HFFc6 (cell line): ENCODE data around the gene NETO2. TPM values are rescaled to one million over a fixed set of nuclear protein-coding genes. Genes with fewer than 3 reads are reported as not detected.

Experiments
- DNase-seq: peaks from one replicate; pipeline ENCODE4 v3.0.0-alpha.2; 2018
- H3K27ac Mint-ChIP-seq: 2 replicates; pipeline ENCODE4 v1.8.0; 2020; ENCODE audit warnings: mild to moderate bottlenecking, mixed read lengths
- H3K27me3 Mint-ChIP-seq: 2 replicates; pipeline ENCODE4 v1.8.0; 2021; ENCODE audit warnings: mild to moderate bottlenecking, moderate library complexity, mixed read lengths; ENCODE audit not compliant: insufficient read depth
- H3K36me3 Mint-ChIP-seq: 2 replicates; pipeline ENCODE4 v1.8.0; 2021; ENCODE audit warnings: low read depth, mixed read lengths
- H3K4me1 Mint-ChIP-seq: 2 replicates; pipeline ENCODE4 v1.8.0; 2020; ENCODE audit warnings: low read depth, mixed read lengths
- H3K4me3 Mint-ChIP-seq: 2 replicates; pipeline ENCODE4 v1.8.0; 2020; ENCODE audit warnings: mild to moderate bottlenecking, moderate library complexity, mixed read lengths
- H3K9me3 Mint-ChIP-seq: 2 replicates; pipeline ENCODE4 v1.8.0; 2020; ENCODE audit warnings: mild to moderate bottlenecking, mixed read lengths
- total RNA-seq, 6 experiments: library from RNA; stranded (reverse); fragmentation: NEBNext Ultra II Directional; extraction: Animal tissue kit (Norgen Biotek cat#: 25700); gene quantifications; 2 replicates in 1 of 6; 3 replicates in 5 of 6; pipeline ENCODE4 v1.2.3, GENCODE V29; 2021
- TF ChIP-seq, protein P1 (sequence below): fragments of 200-600 bp; sonication (generic); IDR thresholded peaks from 2 replicates; pipeline ENCODE4 v1.5.0; 2021; ENCODE audit warnings: antibody characterized with exemption, mild to moderate bottlenecking

NETO2 gene
- total RNA-seq, 6 experiments from 2014 or later: 11.7 to 24.0 (median 19.4) TPM

DNA sequence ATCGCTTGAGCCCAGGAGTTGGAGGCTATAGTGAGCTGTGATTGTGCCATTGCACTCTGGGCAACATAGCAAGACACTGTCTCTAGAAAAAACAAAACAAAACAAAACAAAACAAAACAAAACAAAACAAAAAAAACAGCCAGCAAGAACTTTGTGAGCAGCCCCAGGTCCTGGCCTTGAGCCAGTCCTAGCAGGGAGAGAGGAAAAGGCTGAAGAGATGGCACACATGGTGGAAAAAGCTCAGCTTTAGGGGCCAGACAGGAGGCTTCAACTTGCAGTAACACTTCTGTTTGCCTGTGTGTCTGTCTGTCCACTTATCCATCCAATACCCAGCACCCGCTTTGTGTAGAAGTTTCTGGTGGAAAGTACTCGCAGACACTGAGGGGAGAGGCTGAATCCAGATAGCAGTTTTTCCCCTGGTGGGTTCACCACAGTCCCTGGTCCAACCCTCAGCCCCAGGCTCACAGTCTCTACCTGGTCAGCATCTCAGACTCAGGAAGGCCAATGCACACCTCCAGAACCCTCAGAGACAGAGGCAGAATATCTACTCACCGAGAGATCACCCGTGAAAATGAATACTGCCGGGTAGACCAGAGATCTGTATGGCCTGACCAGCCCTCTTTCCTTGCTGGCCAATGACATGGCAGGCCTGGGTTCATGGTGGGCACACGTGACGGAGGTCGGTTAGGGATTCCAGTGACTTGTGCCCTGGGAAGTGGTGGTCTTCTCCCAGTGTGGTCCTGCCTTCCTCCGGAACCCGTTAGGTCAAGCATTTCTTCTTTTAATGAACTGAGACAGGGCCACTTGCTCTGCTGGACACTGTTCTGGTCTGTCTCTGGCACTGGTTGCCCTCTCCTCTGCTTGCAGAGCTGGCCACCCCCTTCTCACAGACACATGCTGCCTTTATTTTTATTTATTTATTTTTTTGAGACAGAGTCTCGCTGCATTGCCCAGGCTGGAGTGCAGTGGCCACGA, 90.8 kb downstream of the NETO2 start:
- H3K4me1 Mint-ChIP-seq: no peaks in the 10 kb centered on the region
- DNase-seq: no peak

DNA sequence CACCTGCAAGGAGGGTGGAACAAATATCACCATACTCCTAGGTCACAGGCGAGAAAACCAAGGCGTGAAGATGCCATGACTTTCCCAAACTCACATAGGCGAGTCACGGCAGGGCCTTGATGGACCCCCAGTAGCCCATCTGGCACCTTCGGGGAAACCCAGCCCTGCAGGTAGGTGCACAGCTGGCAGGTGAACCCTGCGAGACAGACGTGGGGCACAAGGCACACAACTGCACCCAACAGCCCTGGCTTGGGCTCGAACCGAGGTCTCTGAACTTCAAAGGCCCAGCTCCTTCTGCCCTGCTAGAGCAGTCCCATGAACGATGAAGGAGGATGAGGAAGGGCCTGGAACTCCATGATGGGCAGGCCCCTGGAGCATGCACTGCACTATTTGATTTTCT, 92.7 kb downstream of the NETO2 start:
- peaks cover 26% of the 10 kb centered on the region for H3K27me3 Mint-ChIP-seq
- no peaks in the 10 kb centered on the region for H3K9me3 Mint-ChIP-seq
- no peak overlapping the region for H3K27ac Mint-ChIP-seq
- H3K36me3 Mint-ChIP-seq: no peaks in the 10 kb centered on the region
- H3K4me1 Mint-ChIP-seq: no peaks in the 10 kb centered on the region
- TF ChIP-seq, protein P1, sequence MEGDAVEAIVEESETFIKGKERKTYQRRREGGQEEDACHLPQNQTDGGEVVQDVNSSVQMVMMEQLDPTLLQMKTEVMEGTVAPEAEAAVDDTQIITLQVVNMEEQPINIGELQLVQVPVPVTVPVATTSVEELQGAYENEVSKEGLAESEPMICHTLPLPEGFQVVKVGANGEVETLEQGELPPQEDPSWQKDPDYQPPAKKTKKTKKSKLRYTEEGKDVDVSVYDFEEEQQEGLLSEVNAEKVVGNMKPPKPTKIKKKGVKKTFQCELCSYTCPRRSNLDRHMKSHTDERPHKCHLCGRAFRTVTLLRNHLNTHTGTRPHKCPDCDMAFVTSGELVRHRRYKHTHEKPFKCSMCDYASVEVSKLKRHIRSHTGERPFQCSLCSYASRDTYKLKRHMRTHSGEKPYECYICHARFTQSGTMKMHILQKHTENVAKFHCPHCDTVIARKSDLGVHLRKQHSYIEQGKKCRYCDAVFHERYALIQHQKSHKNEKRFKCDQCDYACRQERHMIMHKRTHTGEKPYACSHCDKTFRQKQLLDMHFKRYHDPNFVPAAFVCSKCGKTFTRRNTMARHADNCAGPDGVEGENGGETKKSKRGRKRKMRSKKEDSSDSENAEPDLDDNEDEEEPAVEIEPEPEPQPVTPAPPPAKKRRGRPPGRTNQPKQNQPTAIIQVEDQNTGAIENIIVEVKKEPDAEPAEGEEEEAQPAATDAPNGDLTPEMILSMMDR: no peak
- H3K4me3 Mint-ChIP-seq: no peak overlapping the region
- DNase-seq: no peak

More for the DNA sequence above, 90.8 kb downstream of the NETO2 start:
- Mint-ChIP-seq H3K27ac (no peak overlapping the region), H3K36me3 (no peaks in the 10 kb centered on the region), H3K27me3 (peaks cover 26% of the 10 kb centered on the region), H3K4me3 (no peak overlapping the region), H3K9me3 (no peaks in the 10 kb centered on the region)
- TF ChIP-seq, protein P1: no peak

DNA sequence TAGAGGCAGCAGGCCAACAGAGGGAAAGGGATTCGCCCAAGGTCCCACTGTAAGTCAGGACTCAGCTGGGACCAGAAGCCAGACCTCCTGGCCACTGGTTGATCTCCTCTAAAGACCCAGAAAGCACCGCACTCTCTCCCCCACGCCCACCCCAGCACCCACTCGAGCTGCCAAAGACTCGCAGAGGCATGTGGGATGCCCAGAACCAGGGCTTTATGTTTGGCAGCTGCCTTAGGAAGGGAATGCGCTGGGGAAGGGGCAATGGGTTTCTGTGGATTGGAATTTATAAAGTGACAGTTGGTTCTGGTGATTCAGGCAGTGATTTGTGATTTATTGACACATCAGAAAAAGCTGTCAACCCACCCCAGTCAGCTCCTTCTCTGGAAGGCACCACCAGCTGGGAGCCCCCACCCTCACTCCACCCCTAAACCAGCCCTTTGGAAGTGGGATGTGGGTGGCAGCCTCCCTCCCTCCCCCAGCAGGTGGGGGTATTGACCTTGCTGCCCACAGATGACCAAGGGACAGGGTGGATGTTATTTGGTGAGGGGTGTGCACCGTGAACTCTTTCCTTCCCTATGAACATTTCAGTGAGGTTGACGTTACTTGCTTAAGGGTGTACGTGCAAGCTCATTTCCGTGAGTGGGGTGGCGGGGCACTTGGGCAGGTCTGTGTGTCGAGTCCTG, 93.7 kb downstream of the NETO2 start:
- Mint-ChIP-seq H3K4me3 (no peak overlapping the region), H3K9me3 (no peaks in the 10 kb centered on the region), H3K27ac (no peak overlapping the region), H3K4me1 (no peaks in the 10 kb centered on the region; the same call in 1 of the 2 replicates), H3K27me3 (peaks cover 23% of the 10 kb centered on the region), H3K36me3 (no peaks in the 10 kb centered on the region)
- no peak for DNase-seq
- TF ChIP-seq, protein P1: no peak

DNA sequence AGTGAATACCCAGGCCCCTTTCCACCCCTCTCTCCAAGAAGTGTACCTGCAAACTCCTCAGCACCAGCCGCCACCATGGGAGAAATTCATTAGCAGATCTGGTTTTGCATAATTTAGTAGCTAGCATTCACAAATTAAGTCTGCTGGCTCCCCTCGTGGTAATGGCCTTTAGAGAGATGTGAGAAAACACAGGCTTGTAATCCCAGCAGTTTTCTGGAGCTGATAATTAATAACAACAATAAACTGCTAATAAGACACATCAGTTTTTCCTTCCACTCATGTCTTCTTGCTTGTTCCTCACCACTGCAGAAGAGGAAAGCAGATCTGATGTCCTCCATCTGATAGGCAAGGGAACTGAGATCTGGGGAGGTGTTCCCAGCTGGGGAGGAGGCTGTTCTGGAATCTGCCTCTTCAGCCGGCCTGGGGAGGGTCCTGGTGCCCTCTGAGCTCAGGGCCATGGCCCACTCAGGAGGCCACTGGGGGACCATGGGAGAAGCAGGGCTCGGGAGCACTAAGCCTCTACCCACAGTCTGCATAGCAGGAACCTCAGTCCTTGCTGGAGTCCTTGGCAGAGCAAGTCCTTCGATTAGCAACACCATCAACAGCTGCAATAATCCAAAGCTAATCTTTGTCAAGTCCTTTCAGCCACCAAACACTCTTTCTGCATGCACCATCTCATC, 96.1 kb downstream of the NETO2 start:
- DNase-seq: no peak
- TF ChIP-seq, protein P1: no peak
- H3K4me1 Mint-ChIP-seq: no peaks in the 10 kb centered on the region; the same call in 1 of the 2 replicates
- H3K36me3 Mint-ChIP-seq: no peaks in the 10 kb centered on the region
- H3K27ac Mint-ChIP-seq: no peak overlapping the region
- H3K27me3 Mint-ChIP-seq: peaks cover 17% of the 10 kb centered on the region
- H3K4me3 Mint-ChIP-seq: no peak overlapping the region
- no peaks in the 10 kb centered on the region for H3K9me3 Mint-ChIP-seq

DNA sequence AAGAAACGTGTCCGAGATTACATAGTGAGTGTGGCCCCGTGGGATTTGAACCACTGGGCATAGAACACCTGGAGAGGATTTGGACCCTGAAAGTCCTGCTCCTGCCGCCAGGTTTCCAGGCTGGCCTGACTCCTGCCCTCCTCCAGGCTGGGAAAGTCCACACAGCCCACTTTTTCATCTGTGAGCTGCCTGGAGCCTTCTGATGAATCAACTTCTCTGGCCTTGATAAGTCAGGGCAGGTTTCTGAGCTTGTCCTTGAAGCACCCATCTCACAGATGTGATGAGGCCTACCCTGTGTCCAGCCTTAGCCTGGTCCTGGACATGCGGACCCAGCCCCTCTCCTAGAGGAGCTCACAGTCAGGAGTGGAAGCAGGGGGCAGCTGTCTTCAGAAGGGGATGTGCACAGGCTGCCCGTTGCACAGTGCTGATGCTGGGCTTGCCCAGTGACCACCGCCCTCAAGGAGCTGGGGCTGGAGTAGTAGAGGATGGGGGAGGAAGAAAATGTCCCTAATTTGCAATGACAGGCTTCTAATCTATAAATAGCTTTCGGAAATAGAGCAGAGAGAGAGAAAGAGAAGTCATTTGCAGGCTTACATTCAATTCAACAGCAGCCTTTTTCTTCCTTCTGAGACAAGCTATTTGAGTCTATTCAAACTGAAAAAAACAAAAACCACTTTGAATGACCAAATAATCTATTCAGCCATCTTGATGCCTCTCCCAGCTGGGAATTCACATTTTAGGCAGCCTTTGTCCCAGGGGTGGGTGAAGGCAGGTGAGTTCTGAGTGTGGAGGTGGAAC, 96.8 kb downstream of the NETO2 start:
- DNase-seq: no peak

More for the DNA sequence above, 96.8 kb downstream of the NETO2 start:
- H3K4me1 Mint-ChIP-seq: no peaks in the 10 kb centered on the region; the same call in 1 of the 2 replicates
- H3K4me3 Mint-ChIP-seq: no peak overlapping the region
- no peak overlapping the region for H3K27ac Mint-ChIP-seq
- peaks cover 19% of the 10 kb centered on the region for H3K27me3 Mint-ChIP-seq
- TF ChIP-seq, protein P1: no peak
- no peaks in the 10 kb centered on the region for H3K36me3 Mint-ChIP-seq
- H3K9me3 Mint-ChIP-seq: no peaks in the 10 kb centered on the region
